DND-41 (cell line): ENCODE data around the gene CDCA7L.

ENCODE experiments used
- CTCF ChIP-seq: IDR thresholded peaks from 2 replicates; pipeline ENCODE4 v1.5.1; 2012; ENCODE audit warnings: borderline replicate concordance, low read length, moderate library complexity, mild to moderate bottlenecking; ENCODE audit not compliant: poor library complexity, severe bottlenecking; ENCODE audit errors: extremely low read depth
- EZH2 ChIP-seq: IDR thresholded peaks from 3 replicates; pipeline ENCODE4 v1.6.1; 2012; ENCODE audit warnings: borderline replicate concordance, low read depth, mild to moderate bottlenecking, moderate library complexity, low read length, inconsistent platforms; ENCODE audit not compliant: severe bottlenecking

GRCh38 chr7:21946222-21946709 lies 567 bp upstream of the CDCA7L start:
- TF ChIP-seq CTCF (no peak), EZH2 (no peak)
